ENCODE measurements around the gene PNCK. TPM values are rescaled to one million over a fixed set of nuclear protein-coding genes. Genes with fewer than 3 reads are reported as not detected.

The PNCK gene
- polyA plus RNA-seq, 3 donors = not detected

- H3K27me3 ChIP-seq (ENCODE audit: control insufficient read depth in 2 of 2, insufficient read depth in 2 of 2, low read length in 2 of 2) = peaks cover 9 to 25% of the 10 kb centered on the region in 2 donors
- Mint-ChIP-seq H3K27me3 (ENCODE audit: low read depth in 3 of 3) (peaks cover 20 to 49% (median 44%) of the 10 kb centered on the region in 3 donors), H3K9me3 (peaks cover 0 to 16% (median 9%) of the 10 kb centered on the region in 7 donors), H3K36me3 (peaks cover 2 to 3% of the 10 kb centered on the region in 2 donors), H3K4me1 (peaks cover 2% of the 10 kb centered on the region), H3K27ac (no peak overlapping the region), H3K4me3 (no peak overlapping the region)
- H3K9me3 ChIP-seq (replicated peaks in 1 of 2; ENCODE audit: control insufficient read depth in 1 of 2, insufficient read depth in 1 of 2, low read length in 2 of 2) = peaks cover 3 to 10% of the 10 kb centered on the region in 2 donors
- 72% methylated on average over 7 of the region's 12 CpGs for WGBS (ENCODE audit: insufficient coverage)
- H4K20me1 ChIP-seq (ENCODE audit: insufficient read depth, low read length) = no peaks in the 10 kb centered on the region
- intact Hi-C loops (cut with micrococcal nuclease) = no loop called here
- no peak overlapping the region for H3K27ac ChIP-seq (ENCODE audit: low read depth in 1 of 2, low read length in 2 of 2)
- no peak for TF ChIP-seq CTCF (IDR thresholded peaks at IDR 0.05)
- no peaks in the 10 kb centered on the region for H3K79me2 ChIP-seq (ENCODE audit: insufficient read depth, low read length)
- no peak overlapping the region for H3K4me2 ChIP-seq (replicated peaks; ENCODE audit: extremely low read depth, low read length, poor library complexity, severe bottlenecking)
- no peak overlapping the region for H2AFZ ChIP-seq (ENCODE audit: insufficient read depth, low read depth, low read length, poor library complexity, severe bottlenecking)
- H3K36me3 ChIP-seq (replicated peaks in 1 of 2; ENCODE audit: control insufficient read depth in 1 of 2, insufficient read depth in 2 of 2, low read length in 2 of 2) = no peaks in the 10 kb centered on the region
- no peak for DNase-seq
- no peak overlapping the region for H3K4me3 ChIP-seq (replicated peaks in 1 of 3; ENCODE audit: low read depth in 2 of 3, low read length in 3 of 3)
- no peak overlapping the region for H3K9ac ChIP-seq (ENCODE audit: insufficient read depth, low read length, poor library complexity, severe bottlenecking)
- H3K4me1 ChIP-seq (ENCODE audit: control insufficient read depth in 1 of 2, insufficient read depth in 2 of 2, low read length in 2 of 2) = no peaks in the 10 kb centered on the region
Measured at GRCh38 chrX:153681175-153681574, 7.6 kb upstream of the PNCK start.

- 82% methylated on average over 21 of the region's 27 CpGs for WGBS (ENCODE audit: insufficient coverage)
- H3K4me3 Mint-ChIP-seq = peak overlapping the region in 1 of 2 donors; percentile 73
- Histone ChIP-seq H3K9ac (ENCODE audit: insufficient read depth, low read length, poor library complexity, severe bottlenecking) (no peak overlapping the region), H3K36me3 (replicated peaks in 1 of 2; ENCODE audit: control insufficient read depth in 1 of 2, insufficient read depth in 2 of 2, low read length in 2 of 2) (no peaks in the 10 kb centered on the region), H3K27me3 (ENCODE audit: control insufficient read depth in 2 of 2, insufficient read depth in 2 of 2, low read length in 2 of 2) (peaks cover 5 to 30% of the 10 kb centered on the region in 2 donors), H4K20me1 (ENCODE audit: insufficient read depth, low read length) (no peaks in the 10 kb centered on the region), H3K4me1 (ENCODE audit: control insufficient read depth in 1 of 2, insufficient read depth in 2 of 2, low read length in 2 of 2) (no peaks in the 10 kb centered on the region), H3K4me2 (replicated peaks; ENCODE audit: extremely low read depth, low read length, poor library complexity, severe bottlenecking) (no peak overlapping the region), H3K27ac (ENCODE audit: low read depth in 1 of 2, low read length in 2 of 2) (no peak overlapping the region), H3K9me3 (replicated peaks in 1 of 2; ENCODE audit: control insufficient read depth in 1 of 2, insufficient read depth in 1 of 2, low read length in 2 of 2) (no peaks in the 10 kb centered on the region), H2AFZ (ENCODE audit: insufficient read depth, low read depth, low read length, poor library complexity, severe bottlenecking) (no peak overlapping the region), H3K79me2 (ENCODE audit: insufficient read depth, low read length) (no peaks in the 10 kb centered on the region), H3K4me3 (replicated peaks in 1 of 3; ENCODE audit: low read depth in 2 of 3, low read length in 3 of 3) (no peak overlapping the region)
- no peak for TF ChIP-seq CTCF (IDR thresholded peaks at IDR 0.05)
- peaks cover 0 to 13% (median 5%) of the 10 kb centered on the region in 7 donors for H3K9me3 Mint-ChIP-seq
- peaks cover 2% of the 10 kb centered on the region for H3K4me1 Mint-ChIP-seq
- intact Hi-C loops (cut with micrococcal nuclease) = no loop called here
- H3K36me3 Mint-ChIP-seq = no peaks in the 10 kb centered on the region
- H3K27me3 Mint-ChIP-seq (ENCODE audit: low read depth in 3 of 3) = peaks cover 20 to 43% (median 35%) of the 10 kb centered on the region in 3 donors
- no peak overlapping the region for H3K27ac Mint-ChIP-seq
- DNase-seq = no peak
Measured at GRCh38 chrX:153674219-153674851, 722 bp upstream of the PNCK start.
